ENCODE measurements around the gene TMEM225B. TPM values are rescaled to one million over a fixed set of nuclear protein-coding genes. Genes with fewer than 3 reads are reported as not detected.
"Not testable (repeated sequence)": the region's sequence is repeated elsewhere in the genome, so short reads cannot be mapped to it uniquely, and the experiment has no call there.

Gene TMEM225B, protein sequence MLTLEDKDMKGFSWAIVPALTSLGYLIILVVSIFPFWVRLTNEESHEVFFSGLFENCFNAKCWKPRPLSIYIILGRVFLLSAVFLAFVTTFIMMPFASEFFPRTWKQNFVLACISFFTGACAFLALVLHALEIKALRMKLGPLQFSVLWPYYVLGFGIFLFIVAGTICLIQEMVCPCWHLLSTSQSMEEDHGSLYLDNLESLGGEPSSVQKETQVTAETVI
- 1 to 10 TPM in 1 of 4 donors, under 1 TPM in 3; 0.29 to 2.2 (median 0.66) TPM for total RNA-seq

DNA sequence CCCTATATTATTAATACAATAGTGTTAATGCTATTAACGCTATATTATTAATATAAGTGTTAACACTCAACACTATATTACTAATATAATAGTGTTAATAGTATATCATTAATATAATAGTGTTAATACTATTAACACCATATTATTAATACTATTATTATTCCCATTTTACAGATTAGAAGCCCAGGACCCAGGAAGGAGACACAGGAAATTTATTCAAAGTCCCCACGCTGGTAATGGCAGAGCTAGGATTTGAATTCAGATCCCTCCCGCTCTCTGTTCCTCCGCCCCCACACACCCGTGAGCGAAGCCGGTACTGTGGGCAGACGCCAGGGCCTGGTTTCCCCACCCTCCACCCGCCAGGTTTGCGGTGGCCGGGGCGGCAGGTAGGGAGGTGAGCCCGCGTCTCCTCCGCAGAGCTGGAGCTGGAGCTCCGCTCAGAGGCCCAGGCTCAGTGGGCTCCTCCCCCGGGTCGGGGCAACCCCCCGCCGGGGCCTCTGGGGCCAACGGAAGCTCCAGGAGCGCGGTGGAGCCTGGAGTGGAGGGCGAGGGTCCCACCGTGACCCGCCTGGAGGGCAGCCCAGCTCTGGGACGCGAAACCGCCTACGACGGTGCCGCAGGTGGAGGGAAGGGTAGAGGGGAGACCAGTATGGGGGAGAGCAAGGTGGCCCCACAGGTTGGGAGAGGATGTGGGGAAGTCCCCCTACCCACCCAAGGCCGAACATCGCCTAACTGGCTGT is at the start of gene TMEM225B:
TSS of gene TMEM225B (plus strand) at position 506 of the 740 bp plus-strand sequence. CDS start 6,122 bp downstream, outside the sequence.
- intact Hi-C loops (cut with DNase I; ENCODE audit: low total_unique reads): no loop called here
- DNase-seq: no peak
- Histone ChIP-seq H3K9me3 (no peaks in the 10 kb centered on the region), H3K27me3 (no peaks in the 10 kb centered on the region), H3K4me1 (no peaks in the 10 kb centered on the region), H3K27ac (no peak within 1 kb of the TSS), H3K4me3 (no peak within 1 kb of the TSS), H3K36me3 (no peaks in the 10 kb centered on the region)
- no peak for TF ChIP-seq POLR2A (IDR thresholded peaks at IDR 0.05)
- TF ChIP-seq, protein P1, sequence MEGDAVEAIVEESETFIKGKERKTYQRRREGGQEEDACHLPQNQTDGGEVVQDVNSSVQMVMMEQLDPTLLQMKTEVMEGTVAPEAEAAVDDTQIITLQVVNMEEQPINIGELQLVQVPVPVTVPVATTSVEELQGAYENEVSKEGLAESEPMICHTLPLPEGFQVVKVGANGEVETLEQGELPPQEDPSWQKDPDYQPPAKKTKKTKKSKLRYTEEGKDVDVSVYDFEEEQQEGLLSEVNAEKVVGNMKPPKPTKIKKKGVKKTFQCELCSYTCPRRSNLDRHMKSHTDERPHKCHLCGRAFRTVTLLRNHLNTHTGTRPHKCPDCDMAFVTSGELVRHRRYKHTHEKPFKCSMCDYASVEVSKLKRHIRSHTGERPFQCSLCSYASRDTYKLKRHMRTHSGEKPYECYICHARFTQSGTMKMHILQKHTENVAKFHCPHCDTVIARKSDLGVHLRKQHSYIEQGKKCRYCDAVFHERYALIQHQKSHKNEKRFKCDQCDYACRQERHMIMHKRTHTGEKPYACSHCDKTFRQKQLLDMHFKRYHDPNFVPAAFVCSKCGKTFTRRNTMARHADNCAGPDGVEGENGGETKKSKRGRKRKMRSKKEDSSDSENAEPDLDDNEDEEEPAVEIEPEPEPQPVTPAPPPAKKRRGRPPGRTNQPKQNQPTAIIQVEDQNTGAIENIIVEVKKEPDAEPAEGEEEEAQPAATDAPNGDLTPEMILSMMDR (IDR thresholded peaks at IDR 0.05): no peak

DNA sequence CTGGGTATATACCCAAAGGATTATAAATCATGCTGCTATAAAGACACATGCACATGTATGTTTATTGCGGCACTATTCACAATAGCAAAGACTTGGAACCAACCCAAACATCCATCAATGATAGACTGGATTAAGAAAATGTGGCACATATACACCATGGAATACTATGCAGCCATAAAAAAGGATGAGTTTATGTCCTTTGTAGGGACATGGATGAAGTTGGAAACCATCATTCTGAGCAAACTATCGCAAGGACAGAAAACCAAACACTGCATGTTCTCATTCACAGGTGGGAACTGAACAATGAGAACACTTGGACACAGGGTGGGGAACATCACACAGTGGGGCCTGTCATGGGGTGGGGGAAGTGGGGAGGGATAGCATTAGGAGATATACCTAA is 48.5 kb upstream of the TMEM225B start:
- DNase-seq; H3K27ac ChIP-seq; H3K4me1 ChIP-seq; intact Hi-C loops (cut with DNase I; ENCODE audit: low total_unique reads); H3K27me3 ChIP-seq; H3K4me3 ChIP-seq; H3K36me3 ChIP-seq: not testable (repeated sequence)
- peaks cover 0 to 11% of the 10 kb centered on the region in 2 donors for H3K9me3 ChIP-seq

DNA sequence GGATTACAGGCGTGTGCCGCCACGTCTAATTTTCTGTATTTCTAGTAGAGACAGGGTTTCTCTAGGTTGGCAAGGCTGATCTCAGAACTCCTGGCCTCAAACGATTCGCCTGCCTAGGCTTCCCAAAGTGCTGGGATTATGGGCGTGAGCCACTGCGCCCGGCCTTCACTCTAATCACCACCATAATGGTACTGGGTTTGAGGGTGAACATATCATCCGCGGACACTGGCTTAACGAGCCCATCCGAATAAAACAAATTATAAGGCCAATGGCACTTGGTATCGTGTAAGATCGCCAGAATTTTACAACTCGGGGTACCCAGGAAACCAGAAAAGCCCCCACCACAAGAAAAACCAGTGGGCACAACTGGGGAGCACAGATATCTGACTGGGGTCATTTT is 46.7 kb upstream of the TMEM225B start:
- H3K27ac ChIP-seq: peak overlapping the region; percentile 82 to 87
- TF ChIP-seq, protein P1 (IDR thresholded peaks at IDR 0.05): no peak
- no peak for TF ChIP-seq POLR2A (IDR thresholded peaks at IDR 0.05)
- peaks cover 0 to 8% of the 10 kb centered on the region in 2 donors for H3K4me1 ChIP-seq
- H3K4me3 ChIP-seq: peak overlapping the region; percentile 86 to 92
- intact Hi-C loops (cut with DNase I; ENCODE audit: low total_unique reads): loop anchor here (5.0 kb wide), 1 partner anchor 49 kb away; the partner anchor contains the start of genes ZKSCAN5 and ZNF394
- DNase-seq: no peak
- peaks cover 0 to 5% of the 10 kb centered on the region in 2 donors for H3K9me3 ChIP-seq
- H3K36me3 ChIP-seq: no peaks in the 10 kb centered on the region
- H3K27me3 ChIP-seq: no peaks in the 10 kb centered on the region

DNA sequence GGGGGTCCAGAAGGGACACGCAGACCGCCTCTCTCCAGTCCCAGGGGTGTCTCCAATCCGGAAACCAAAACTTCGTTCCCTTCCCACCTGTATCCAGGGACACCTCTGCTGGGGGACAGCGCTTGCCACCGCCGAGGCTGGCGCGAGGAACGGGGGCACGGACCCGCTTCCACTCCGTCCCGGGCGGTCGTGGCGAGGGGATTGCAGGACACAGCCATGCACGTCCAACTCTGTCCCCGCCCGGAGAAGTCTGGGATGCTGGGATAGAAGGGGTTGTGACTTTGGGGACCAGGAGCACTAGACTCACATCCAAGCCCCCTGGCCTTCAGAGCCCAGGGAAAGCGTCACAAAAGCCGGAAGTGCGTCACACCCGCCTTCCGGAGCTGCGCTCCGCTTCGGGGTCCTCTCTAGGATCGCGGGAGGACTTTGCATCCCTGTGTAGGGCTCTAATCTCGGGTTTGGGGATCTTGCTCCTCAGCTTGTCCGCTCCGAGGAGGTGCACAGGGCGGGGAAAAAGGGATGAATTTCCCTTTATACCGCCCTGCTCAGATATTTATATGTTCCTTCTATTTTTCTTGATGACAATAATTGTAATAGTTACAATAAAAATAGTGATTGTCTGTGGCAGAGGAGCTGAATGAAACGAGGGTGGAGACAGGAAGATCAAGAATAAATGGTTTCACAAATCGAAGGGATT is 46.2 kb upstream of the TMEM225B start, which contains the start of gene FAM200A:
TSS of gene FAM200A (minus strand) at position 348 of the 697 bp plus-strand sequence. CDS start 3,707 bp downstream, outside the sequence.
- H3K27ac ChIP-seq: peak within 1 kb of the TSS; percentile 82 to 87
- peaks cover 0 to 8% of the 10 kb centered on the region in 2 donors for H3K4me1 ChIP-seq
- no peaks in the 10 kb centered on the region for H3K27me3 ChIP-seq
- H3K9me3 ChIP-seq: peaks cover 0 to 4% of the 10 kb centered on the region in 2 donors
- intact Hi-C loops (cut with DNase I; ENCODE audit: low total_unique reads): loop anchor here (5.0 kb wide), 1 partner anchor 50 kb away; the partner anchor contains the start of genes ZKSCAN5 and ZNF394
- no peaks in the 10 kb centered on the region for H3K36me3 ChIP-seq
- peak; percentile 88 to 89 for DNase-seq
- peak within 1 kb of the TSS; percentile 86 to 92 for H3K4me3 ChIP-seq
- TF ChIP-seq POLR2A (IDR thresholded peaks at IDR 0.05): peak in 1 of 2 donors; percentile 79
- TF ChIP-seq, protein P1 (IDR thresholded peaks at IDR 0.05): no peak

DNA sequence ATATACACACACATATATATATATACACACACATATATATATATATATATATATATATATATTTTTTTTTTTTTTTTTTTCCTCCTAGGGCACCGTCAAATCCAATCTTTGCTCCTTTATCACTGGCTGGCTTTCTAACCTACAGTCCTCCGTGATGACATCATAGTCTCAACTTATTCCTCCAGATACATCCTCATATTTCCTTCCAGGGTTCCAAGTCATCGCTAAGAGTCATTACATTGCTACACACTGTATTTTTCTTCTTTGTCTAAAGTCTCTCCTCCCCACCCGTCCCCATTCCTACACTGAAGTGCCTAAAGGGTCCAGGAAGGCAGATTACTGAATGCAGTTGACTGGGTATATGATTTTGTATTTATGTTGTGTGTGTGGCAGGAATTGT is 45.0 kb upstream of the TMEM225B start:
- Histone ChIP-seq H3K4me1 (peaks cover 5 to 8% of the 10 kb centered on the region in 2 donors), H3K27me3 (no peaks in the 10 kb centered on the region), H3K36me3 (no peaks in the 10 kb centered on the region), H3K27ac (no peak overlapping the region), H3K4me3 (no peak overlapping the region), H3K9me3 (peaks cover 0 to 4% of the 10 kb centered on the region in 2 donors)
- TF ChIP-seq POLR2A (IDR thresholded peaks at IDR 0.05): no peak
- TF ChIP-seq, protein P1 (IDR thresholded peaks at IDR 0.05): no peak
- DNase-seq: no peak
- intact Hi-C loops (cut with DNase I; ENCODE audit: low total_unique reads): loop anchor here (5.0 kb wide), 1 partner anchor 51 kb away; the partner anchor contains the start of genes ZKSCAN5 and ZNF394

Measured in uterus (tissue), 4 donors.